ENCODE measurements around the gene GLP1R.

DNA sequence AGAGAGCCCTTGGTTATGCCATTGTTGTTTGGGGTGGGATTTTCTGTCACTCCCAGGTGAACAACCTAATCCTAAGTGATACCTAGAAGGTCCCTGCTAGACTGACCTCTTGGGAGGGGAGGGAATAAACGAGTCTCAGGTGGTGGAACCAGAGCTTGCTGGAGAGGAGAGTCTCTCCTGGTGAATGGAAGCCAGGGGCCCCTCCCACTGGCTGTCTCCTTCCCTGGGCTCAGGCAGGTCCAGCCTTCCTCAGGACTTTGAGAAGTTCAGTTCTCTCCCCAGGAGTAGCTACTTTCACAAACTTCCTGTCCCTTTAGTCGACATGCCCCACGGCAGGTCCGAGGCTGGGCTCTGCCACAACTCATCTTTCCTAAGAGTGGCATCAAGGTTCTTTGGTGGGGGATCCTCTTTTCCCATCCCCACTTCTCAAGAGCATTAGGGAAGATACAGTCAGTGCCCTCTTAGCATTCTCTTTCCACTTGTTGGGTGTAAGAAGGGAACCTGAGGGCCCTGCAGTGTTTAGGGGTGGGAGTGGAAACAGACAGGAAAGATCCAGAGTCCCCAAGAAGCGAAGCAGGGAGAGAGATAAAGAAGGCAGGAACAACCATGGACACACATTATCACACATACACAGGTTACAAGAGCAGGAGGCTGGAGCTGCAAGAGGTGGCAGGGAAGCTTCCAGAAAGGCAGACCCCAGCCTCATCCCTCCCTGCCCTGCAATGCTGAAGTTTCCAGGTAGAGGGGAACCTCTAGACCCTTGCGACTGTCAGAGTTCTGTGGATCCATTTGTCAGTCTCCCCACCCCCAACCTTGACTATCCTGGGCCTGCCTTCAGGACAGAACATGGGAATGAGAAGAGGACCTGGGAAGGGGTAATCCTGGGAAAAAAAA lies 900 bp upstream of the GLP1R start:
- TF ChIP-seq, protein P1, sequence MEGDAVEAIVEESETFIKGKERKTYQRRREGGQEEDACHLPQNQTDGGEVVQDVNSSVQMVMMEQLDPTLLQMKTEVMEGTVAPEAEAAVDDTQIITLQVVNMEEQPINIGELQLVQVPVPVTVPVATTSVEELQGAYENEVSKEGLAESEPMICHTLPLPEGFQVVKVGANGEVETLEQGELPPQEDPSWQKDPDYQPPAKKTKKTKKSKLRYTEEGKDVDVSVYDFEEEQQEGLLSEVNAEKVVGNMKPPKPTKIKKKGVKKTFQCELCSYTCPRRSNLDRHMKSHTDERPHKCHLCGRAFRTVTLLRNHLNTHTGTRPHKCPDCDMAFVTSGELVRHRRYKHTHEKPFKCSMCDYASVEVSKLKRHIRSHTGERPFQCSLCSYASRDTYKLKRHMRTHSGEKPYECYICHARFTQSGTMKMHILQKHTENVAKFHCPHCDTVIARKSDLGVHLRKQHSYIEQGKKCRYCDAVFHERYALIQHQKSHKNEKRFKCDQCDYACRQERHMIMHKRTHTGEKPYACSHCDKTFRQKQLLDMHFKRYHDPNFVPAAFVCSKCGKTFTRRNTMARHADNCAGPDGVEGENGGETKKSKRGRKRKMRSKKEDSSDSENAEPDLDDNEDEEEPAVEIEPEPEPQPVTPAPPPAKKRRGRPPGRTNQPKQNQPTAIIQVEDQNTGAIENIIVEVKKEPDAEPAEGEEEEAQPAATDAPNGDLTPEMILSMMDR (conservative IDR thresholded peaks at IDR 0.05 in 1 of 2, IDR thresholded peaks at IDR 0.05 in 1 of 2; ENCODE audit: low read depth in 1 of 2, low read length in 2 of 2): no peak
- no peak for TF ChIP-seq EZH2 (IDR thresholded peaks at IDR 0.05; ENCODE audit: low read length, missing control alignments)

All from fibroblast of lung (primary cell).